ENCODE data around the gene INPP4A.

DNA sequence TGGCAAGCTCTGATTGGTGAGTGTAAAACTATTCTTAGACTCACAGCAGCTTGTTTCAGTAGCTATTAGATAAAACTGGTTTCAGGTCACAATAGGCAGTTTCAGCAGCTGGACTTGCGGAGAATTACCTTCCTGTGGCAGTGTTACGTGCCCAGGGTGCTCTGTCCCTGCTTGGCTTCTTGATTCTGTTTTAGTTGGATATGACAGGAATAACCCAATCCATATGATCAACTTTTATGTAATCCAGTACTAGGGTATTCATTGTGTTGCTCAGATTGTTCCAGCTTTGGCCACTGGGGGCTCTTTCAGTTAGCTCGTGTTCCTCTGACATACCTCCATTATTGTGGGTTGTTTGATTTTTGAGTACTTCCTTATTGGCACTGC is 43.1 kb downstream of the INPP4A start:
- TF ChIP-seq EZH2 (IDR thresholded peaks at IDR 0.05; ENCODE audit: borderline replicate concordance, insufficient read depth, low read length, poor library complexity, severe bottlenecking) (no peak), POLR2AphosphoS5 (IDR thresholded peaks at IDR 0.05) (no peak)
